Peyer's patch (tissue), 4 donors: Measurements from ENCODE around the gene NPRL2.

Experiments
- POLR2A ChIP-seq, 2 donors: fragments of 450-650 bp; IDR thresholded peaks; one replicate each; pipeline ENCODE4 v1.5.1; 2017; ENCODE audit warnings: antibody characterized with exemption in 2 of 2, mild to moderate bottlenecking in 2 of 2, moderate library complexity in 2 of 2
- TF ChIP-seq, protein P1 (sequence below), 6 experiments: fragments of 450-650 bp in 4 of 6; fragments of 200-600 bp in 2 of 6; sonication (generic) in 1 of 6; IDR thresholded peaks; one replicate each; pipeline ENCODE4 v1.5.1; 2017 to 2019; ENCODE audit warnings: antibody characterized with exemption in 6 of 6, mild to moderate bottlenecking in 3 of 6, moderate library complexity in 1 of 6

- TF ChIP-seq, protein P1, sequence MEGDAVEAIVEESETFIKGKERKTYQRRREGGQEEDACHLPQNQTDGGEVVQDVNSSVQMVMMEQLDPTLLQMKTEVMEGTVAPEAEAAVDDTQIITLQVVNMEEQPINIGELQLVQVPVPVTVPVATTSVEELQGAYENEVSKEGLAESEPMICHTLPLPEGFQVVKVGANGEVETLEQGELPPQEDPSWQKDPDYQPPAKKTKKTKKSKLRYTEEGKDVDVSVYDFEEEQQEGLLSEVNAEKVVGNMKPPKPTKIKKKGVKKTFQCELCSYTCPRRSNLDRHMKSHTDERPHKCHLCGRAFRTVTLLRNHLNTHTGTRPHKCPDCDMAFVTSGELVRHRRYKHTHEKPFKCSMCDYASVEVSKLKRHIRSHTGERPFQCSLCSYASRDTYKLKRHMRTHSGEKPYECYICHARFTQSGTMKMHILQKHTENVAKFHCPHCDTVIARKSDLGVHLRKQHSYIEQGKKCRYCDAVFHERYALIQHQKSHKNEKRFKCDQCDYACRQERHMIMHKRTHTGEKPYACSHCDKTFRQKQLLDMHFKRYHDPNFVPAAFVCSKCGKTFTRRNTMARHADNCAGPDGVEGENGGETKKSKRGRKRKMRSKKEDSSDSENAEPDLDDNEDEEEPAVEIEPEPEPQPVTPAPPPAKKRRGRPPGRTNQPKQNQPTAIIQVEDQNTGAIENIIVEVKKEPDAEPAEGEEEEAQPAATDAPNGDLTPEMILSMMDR (IDR thresholded peaks at IDR 0.05), result no peak
- no peak for TF ChIP-seq POLR2A (IDR thresholded peaks at IDR 0.05)
Observed at GRCh38 chr3:50330330-50330729, 20.2 kb downstream of the NPRL2 start.
